ENCODE data around the gene TMEM59L.

DNA sequence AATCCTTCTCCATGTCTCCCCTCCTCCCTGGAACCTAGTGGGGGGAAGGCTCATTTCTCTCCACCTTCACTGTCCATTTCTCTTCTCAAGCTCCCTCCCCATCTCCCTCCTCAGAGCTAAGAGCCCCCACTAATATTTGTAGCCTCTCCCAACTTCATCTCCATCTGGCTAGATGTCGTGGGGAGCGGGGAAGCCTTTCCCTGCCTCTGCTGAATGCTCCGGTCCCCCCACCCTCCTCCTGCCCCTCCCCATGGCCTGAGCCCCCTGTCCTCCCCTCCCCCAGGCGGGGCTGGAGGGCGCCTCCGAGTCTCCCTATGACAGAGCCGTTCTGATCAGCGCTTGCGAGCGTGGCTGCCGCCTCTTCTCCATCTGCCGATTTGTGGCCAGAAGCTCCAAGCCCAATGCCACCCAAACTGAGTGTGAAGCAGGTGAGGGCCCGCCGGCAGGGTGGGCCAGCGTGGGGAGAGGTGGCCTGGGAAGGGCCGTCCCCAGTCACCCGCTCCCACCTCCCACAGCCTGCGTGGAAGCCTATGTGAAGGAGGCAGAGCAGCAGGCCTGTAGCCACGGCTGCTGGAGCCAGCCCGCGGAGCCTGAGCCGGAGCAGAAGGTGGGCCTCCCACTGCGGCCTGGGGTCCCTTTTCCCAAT, 1.0 kb downstream of the TMEM59L start:
- TF ChIP-seq POLR2A (IDR thresholded peaks at IDR 0.05; ENCODE audit: low read length) (no peak), GATA1 (IDR thresholded peaks at IDR 0.05; ENCODE audit: low read depth, low read length) (no peak)

Data from erythroblast (primary cell).